Central memory CD8-positive, alpha-beta T cell (primary cell): ENCODE measurements around the gene SAXO2.
"Not testable (repeated sequence)": the region's sequence is repeated elsewhere in the genome, so short reads cannot be mapped to it uniquely, and the experiment has no call there.

Experiments used
- ATAC-seq: fragments of 150-1000 bp; cut with Tn5 transposase; replicated peaks from 2 replicates; pipeline ENCODE4 v1.10.0; 2022; ENCODE audit warnings: mild to moderate bottlenecking, moderate FRiP score, moderate number of reproducible peaks; ENCODE audit not compliant: poor library complexity, severe bottlenecking; ENCODE audit errors: extremely low read depth
- DNase-seq, 2 donors: peaks; one replicate each; pipeline ENCODE4 v3.0.0; 2021; ENCODE audit warnings: low spot score in 2 of 2
- H3K27ac Mint-ChIP-seq: one replicate; pipeline ENCODE4 v1.8.0; 2022; ENCODE audit warnings: low read depth, mild to moderate bottlenecking, moderate library complexity, mixed read lengths
- H3K27me3 Mint-ChIP-seq: one replicate; pipeline ENCODE4 v1.8.0; 2022; ENCODE audit warnings: mixed read lengths
- H3K36me3 Mint-ChIP-seq: one replicate; pipeline ENCODE4 v1.8.0; 2022; ENCODE audit warnings: mild to moderate bottlenecking, moderate library complexity, mixed read lengths; ENCODE audit not compliant: insufficient read depth
- H3K4me1 Mint-ChIP-seq: one replicate; pipeline ENCODE4 v1.8.0; 2022; ENCODE audit warnings: mixed read lengths
- H3K4me3 Mint-ChIP-seq: one replicate; pipeline ENCODE4 v1.8.0; 2022; ENCODE audit warnings: mild to moderate bottlenecking, moderate library complexity, mixed read lengths
- H3K9me3 Mint-ChIP-seq: one replicate; pipeline ENCODE4 v1.8.0; 2022; ENCODE audit warnings: mixed read lengths

SAXO2 gene

GRCh38 chr15:82297546-82297945 is 34.9 kb downstream of the SAXO2 start:
- no peak overlapping the region for H3K27ac Mint-ChIP-seq
- no peaks in the 10 kb centered on the region for H3K27me3 Mint-ChIP-seq
- DNase-seq = no peak
- no peaks in the 10 kb centered on the region for H3K36me3 Mint-ChIP-seq
- no peaks in the 10 kb centered on the region for H3K9me3 Mint-ChIP-seq
- H3K4me3 Mint-ChIP-seq = peak overlapping the region; percentile 4
- peaks cover 7% of the 10 kb centered on the region for H3K4me1 Mint-ChIP-seq
- ATAC-seq = no peak

- Mint-ChIP-seq H3K27ac (no peak overlapping the region), H3K27me3 (no peaks in the 10 kb centered on the region), H3K9me3 (no peaks in the 10 kb centered on the region), H3K4me1 (peaks cover 7% of the 10 kb centered on the region), H3K4me3 (peak overlapping the region; percentile 4), H3K36me3 (no peaks in the 10 kb centered on the region)
- no peak for ATAC-seq
- DNase-seq = no peak
These were observed 35.4 kb downstream of the SAXO2 start for GRCh38 chr15:82298032-82298431.

GRCh38 chr15:82298520-82298919 is 35.9 kb downstream of the SAXO2 start:
- Mint-ChIP-seq H3K9me3 (no peaks in the 10 kb centered on the region), H3K4me3 (peak overlapping the region; percentile 4), H3K27me3 (no peaks in the 10 kb centered on the region), H3K27ac (no peak overlapping the region), H3K4me1 (peaks cover 7% of the 10 kb centered on the region), H3K36me3 (no peaks in the 10 kb centered on the region)
- DNase-seq (peak; percentile 29 to 44), ATAC-seq (peak; percentile 83)

GRCh38 chr15:82299511-82299914 is 36.9 kb downstream of the SAXO2 start:
- H3K36me3 Mint-ChIP-seq, H3K27ac Mint-ChIP-seq, H3K4me3 Mint-ChIP-seq, H3K27me3 Mint-ChIP-seq, ATAC-seq, DNase-seq, H3K4me1 Mint-ChIP-seq, H3K9me3 Mint-ChIP-seq: not testable (repeated sequence)

GRCh38 chr15:82300326-82300725 is 37.7 kb downstream of the SAXO2 start:
- DNase-seq, ATAC-seq, H3K4me3 Mint-ChIP-seq, H3K27ac Mint-ChIP-seq, H3K9me3 Mint-ChIP-seq, H3K36me3 Mint-ChIP-seq, H3K4me1 Mint-ChIP-seq, H3K27me3 Mint-ChIP-seq: not testable (repeated sequence)

- no peaks in the 10 kb centered on the region for H3K9me3 Mint-ChIP-seq
- H3K4me1 Mint-ChIP-seq = peaks cover 7% of the 10 kb centered on the region
- ATAC-seq = no peak
- H3K27ac Mint-ChIP-seq = no peak overlapping the region
- H3K36me3 Mint-ChIP-seq = no peaks in the 10 kb centered on the region
- H3K4me3 Mint-ChIP-seq = no peak overlapping the region
- H3K27me3 Mint-ChIP-seq = no peaks in the 10 kb centered on the region
- DNase-seq = no peak
These were observed 38.3 kb downstream of the SAXO2 start for GRCh38 chr15:82300883-82301282.

GRCh38 chr15:82301296-82302016 is 38.8 kb downstream of the SAXO2 start:
- Mint-ChIP-seq H3K4me1 (peaks cover 7% of the 10 kb centered on the region), H3K36me3 (no peaks in the 10 kb centered on the region), H3K27me3 (no peaks in the 10 kb centered on the region), H3K27ac (no peak overlapping the region), H3K4me3 (no peak overlapping the region), H3K9me3 (no peaks in the 10 kb centered on the region)
- DNase-seq = no peak
- no peak for ATAC-seq

- ATAC-seq = no peak
- no peak overlapping the region for H3K4me3 Mint-ChIP-seq
- H3K27ac Mint-ChIP-seq = no peak overlapping the region
These were observed 41.5 kb downstream of the SAXO2 start for GRCh38 chr15:82303956-82304777.

GRCh38 chr15:82304778-82305090 is 42.1 kb downstream of the SAXO2 start:
- Mint-ChIP-seq H3K9me3 (no peaks in the 10 kb centered on the region), H3K27ac (no peak overlapping the region), H3K36me3 (peaks cover 3% of the 10 kb centered on the region), H3K4me1 (no peaks in the 10 kb centered on the region), H3K27me3 (no peaks in the 10 kb centered on the region), H3K4me3 (no peak overlapping the region)
- ATAC-seq (no peak), DNase-seq (no peak)

More at GRCh38 chr15:82303956-82304777, 41.5 kb downstream of the SAXO2 start:
- Mint-ChIP-seq H3K9me3 (no peaks in the 10 kb centered on the region), H3K27me3 (no peaks in the 10 kb centered on the region), H3K4me1 (no peaks in the 10 kb centered on the region), H3K36me3 (peaks cover 3% of the 10 kb centered on the region)
- no peak for DNase-seq

DNA sequence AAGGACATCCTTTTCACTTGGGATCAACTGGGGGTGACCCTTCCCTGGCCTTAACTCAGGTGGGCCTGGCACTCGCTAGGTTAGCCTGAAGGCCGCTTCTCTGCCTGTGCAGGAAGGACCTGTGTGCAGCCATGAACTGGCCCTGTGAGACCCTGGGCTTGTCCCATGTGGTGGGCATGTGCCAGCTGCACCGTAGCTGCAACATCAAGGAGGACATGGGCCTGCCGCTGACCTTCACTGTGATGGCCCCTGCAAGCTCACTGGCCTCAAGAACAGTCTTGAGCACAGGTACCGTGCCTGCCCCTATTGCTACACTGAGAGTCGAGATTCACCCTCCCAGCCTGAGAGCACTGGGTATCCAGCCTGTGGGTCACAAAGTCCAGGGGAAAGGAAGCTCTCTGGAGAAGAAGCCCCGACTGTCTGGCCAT is 43.0 kb downstream of the SAXO2 start:
- Mint-ChIP-seq H3K4me3 (no peak overlapping the region), H3K27ac (no peak overlapping the region), H3K36me3 (peaks cover 3% of the 10 kb centered on the region), H3K27me3 (peaks cover 5% of the 10 kb centered on the region), H3K9me3 (peaks cover 4% of the 10 kb centered on the region), H3K4me1 (no peaks in the 10 kb centered on the region)
- DNase-seq = no peak
- no peak for ATAC-seq

DNA sequence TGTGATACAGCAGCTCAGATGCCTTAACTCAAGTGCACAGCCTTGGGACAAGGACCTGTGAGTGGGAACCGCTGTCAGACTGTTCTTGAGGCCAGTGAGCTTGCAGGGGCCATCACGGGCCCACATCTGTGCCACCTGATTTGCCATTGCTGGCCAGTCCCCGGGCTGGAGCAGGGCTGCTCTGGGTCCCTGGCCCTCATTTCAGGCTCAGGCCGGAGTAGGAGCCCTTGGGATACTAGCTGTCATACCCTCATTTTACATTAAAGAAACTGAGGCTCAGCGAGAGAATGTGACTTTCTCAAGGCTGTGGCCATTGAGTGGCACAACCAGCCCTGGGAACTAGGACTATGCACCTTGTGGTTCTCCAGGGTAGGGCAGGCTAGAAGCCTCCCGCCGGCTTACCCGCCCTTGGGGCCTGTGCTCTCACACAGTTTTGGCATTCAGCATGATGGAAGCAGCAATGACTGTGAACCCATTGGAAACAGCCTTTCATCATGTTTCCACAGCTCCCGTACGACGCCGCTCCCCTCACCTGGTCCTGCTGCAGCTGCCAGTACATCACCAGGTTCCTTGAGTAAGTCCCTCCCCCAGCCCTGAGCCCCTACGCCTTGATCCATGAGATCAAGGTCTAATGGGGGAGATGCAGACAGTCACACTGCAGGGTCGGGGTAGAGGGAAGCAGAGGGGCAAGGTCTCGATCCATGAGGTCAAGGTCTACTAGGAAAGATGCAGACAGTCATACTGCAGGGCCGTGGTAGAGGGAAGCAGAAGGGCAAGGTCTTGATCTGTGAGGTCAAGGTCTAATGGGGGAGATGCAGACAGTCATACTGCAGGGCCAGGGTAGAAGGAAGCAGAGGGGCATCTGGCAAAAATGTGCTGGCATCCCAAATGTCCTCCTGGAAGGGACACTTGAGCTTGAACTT is 44.4 kb downstream of the SAXO2 start:
- Mint-ChIP-seq H3K27ac (no peak overlapping the region), H3K27me3 (peaks cover 16% of the 10 kb centered on the region), H3K36me3 (peaks cover 3% of the 10 kb centered on the region), H3K4me3 (no peak overlapping the region), H3K9me3 (peaks cover 10% of the 10 kb centered on the region), H3K4me1 (no peaks in the 10 kb centered on the region)
- ATAC-seq (no peak), DNase-seq (no peak)

DNA sequence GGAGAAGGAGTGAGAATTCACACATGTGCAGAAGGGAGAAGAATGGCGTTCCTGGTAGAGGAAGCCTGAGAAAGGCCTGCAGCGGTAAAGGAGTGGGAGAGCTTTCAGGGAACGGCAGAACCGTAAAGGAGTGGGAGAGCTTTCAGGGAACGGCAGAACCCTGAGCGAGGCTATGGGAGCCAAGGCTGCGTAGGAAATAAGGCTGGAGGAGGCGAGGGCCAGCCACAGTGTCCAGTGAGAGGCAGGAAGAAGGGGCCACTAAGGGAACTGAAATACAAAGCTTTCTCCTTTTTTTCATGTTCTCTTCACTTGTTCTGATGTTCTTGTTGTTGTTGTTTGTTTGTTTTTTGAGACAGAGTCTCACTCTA is 45.1 kb downstream of the SAXO2 start:
- Mint-ChIP-seq H3K4me1 (no peaks in the 10 kb centered on the region), H3K9me3 (peaks cover 10% of the 10 kb centered on the region), H3K27me3 (peaks cover 16% of the 10 kb centered on the region), H3K36me3 (peaks cover 3% of the 10 kb centered on the region), H3K4me3 (no peak overlapping the region), H3K27ac (no peak overlapping the region)
- DNase-seq = no peak
- ATAC-seq = no peak
